NCI-H524 (cell line): Measurements from ENCODE around the gene CFAP46.
"Not testable (repeated sequence)": the region's sequence is repeated elsewhere in the genome, so short reads cannot be mapped to it uniquely, and the experiment has no call there.

Experiments
- DNase-seq, 2 experiments: peaks; one replicate each; lab custom pipeline; 2025; lab: John Stamatoyannopoulos, UW

CFAP46 gene

GRCh38 chr10:132826524-132827422 lies 115.6 kb downstream of the CFAP46 start:
- no peak for DNase-seq

GRCh38 chr10:132825783-132826523 lies 116.4 kb downstream of the CFAP46 start:
- not testable (repeated sequence) for DNase-seq

- DNase-seq: no peak
Observed at GRCh38 chr10:132820056-132820455, 122.3 kb downstream of the CFAP46 start.

GRCh38 chr10:132817701-132818211 lies 124.6 kb downstream of the CFAP46 start:
- no peak for DNase-seq

- DNase-seq: no peak
Observed at GRCh38 chr10:132816718-132817117, 125.7 kb downstream of the CFAP46 start.

GRCh38 chr10:132815168-132815857 lies 127.1 kb downstream of the CFAP46 start:
- no peak for DNase-seq

- no peak for DNase-seq
Observed at GRCh38 chr10:132814469-132814856, 127.9 kb downstream of the CFAP46 start.

GRCh38 chr10:132813560-132814468 lies 128.6 kb downstream of the CFAP46 start:
- DNase-seq: no peak

GRCh38 chr10:132813001-132813401 lies 129.4 kb downstream of the CFAP46 start:
- no peak for DNase-seq

GRCh38 chr10:132812520-132812919 lies 129.8 kb downstream of the CFAP46 start:
- no peak for DNase-seq

- DNase-seq: no peak
Observed at GRCh38 chr10:132811891-132812481, 130.4 kb downstream of the CFAP46 start.

- no peak for DNase-seq
Observed at GRCh38 chr10:132810807-132811700, 131.3 kb downstream of the CFAP46 start.

GRCh38 chr10:132810141-132810806 lies 132.1 kb downstream of the CFAP46 start:
- no peak for DNase-seq

GRCh38 chr10:132809232-132810140 lies 132.9 kb downstream of the CFAP46 start:
- no peak for DNase-seq

- no peak for DNase-seq
Observed at GRCh38 chr10:132808383-132809231, 133.8 kb downstream of the CFAP46 start.

- no peak for DNase-seq
Observed at GRCh38 chr10:132807621-132808049, 134.7 kb downstream of the CFAP46 start.

- no peak for DNase-seq
Observed at GRCh38 chr10:132806561-132807003, 135.8 kb downstream of the CFAP46 start.
